RWPE2 (cell line): ENCODE measurements around the gene ALPP.
"Not testable (repeated sequence)": the region's sequence is repeated elsewhere in the genome, so short reads cannot be mapped to it uniquely, and the experiment has no call there.

Experiments
- ATAC-seq: fragments of 200-7000 bp; cut with Tn5 transposase; 3 replicates; pipeline ENCODE4 v1.9.1; 2021; ENCODE audit warnings: low read depth
- DNase-seq: peaks from one replicate; pipeline ENCODE4 v3.0.0-alpha.2; 2020; ENCODE audit warnings: low spot score
- H3K27ac ChIP-seq: fragments of 450-650 bp; 2 replicates; pipeline ENCODE4 v1.5.1; 2017; ENCODE audit warnings: mild to moderate bottlenecking; ENCODE audit not compliant: poor library complexity, severe bottlenecking
- H3K27me3 ChIP-seq: fragments of 250-450 bp; sonication (Bioruptor Pico); 2 replicates; pipeline ENCODE4 v1.5.1; 2021; ENCODE audit warnings: mild to moderate bottlenecking, moderate library complexity; ENCODE audit not compliant: insufficient read depth, poor library complexity, severe bottlenecking
- H3K36me3 ChIP-seq: fragments of 250-450 bp; sonication (Bioruptor Pico); 2 replicates; pipeline ENCODE4 v1.5.1; 2020; ENCODE audit warnings: low read depth, mild to moderate bottlenecking, moderate library complexity
- H3K4me1 ChIP-seq: fragments of 250-450 bp; sonication (Bioruptor Pico); 2 replicates; pipeline ENCODE4 v1.5.1; 2021; ENCODE audit warnings: mild to moderate bottlenecking, moderate library complexity; ENCODE audit not compliant: insufficient read depth, poor library complexity, severe bottlenecking
- H3K4me3 ChIP-seq: fragments of 250-450 bp; sonication (Bioruptor Pico); 2 replicates; pipeline ENCODE4 v1.5.1; 2021; ENCODE audit warnings: mild to moderate bottlenecking, moderate library complexity; ENCODE audit not compliant: severe bottlenecking
- H3K9me3 ChIP-seq: fragments of 250-450 bp; sonication (Bioruptor Pico); 2 replicates; pipeline ENCODE4 v1.5.1; 2021; ENCODE audit warnings: mild to moderate bottlenecking, moderate library complexity; ENCODE audit not compliant: severe bottlenecking
- CTCF ChIP-seq: fragments of 450-650 bp; IDR thresholded peaks from one replicate; pipeline ENCODE4 v1.5.1; 2017; ENCODE audit warnings: mild to moderate bottlenecking, moderate library complexity; ENCODE audit not compliant: poor library complexity, severe bottlenecking

ALPP gene

DNA sequence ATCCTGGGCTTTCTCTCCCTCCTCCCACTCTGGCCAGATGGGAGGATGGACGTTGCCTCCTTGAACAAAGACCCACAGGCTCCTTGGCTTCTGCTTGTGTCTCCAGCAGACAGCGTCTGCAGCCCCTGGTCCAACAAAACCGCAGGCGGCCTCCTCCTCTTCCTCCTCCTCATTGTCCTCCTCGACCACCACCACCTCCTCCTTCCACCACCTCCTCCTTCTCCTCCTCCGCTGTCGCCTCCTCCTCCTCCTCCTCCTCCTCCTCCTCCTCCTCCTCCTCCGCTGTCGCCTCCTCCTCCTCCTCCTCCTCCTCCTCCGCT, 45.7 kb upstream of the ALPP start:
- ATAC-seq, result no peak
- H3K4me3 ChIP-seq, result no peak overlapping the region
- H3K9me3 ChIP-seq, result no peaks in the 10 kb centered on the region
- no peak overlapping the region for H3K27ac ChIP-seq
- H3K4me1 ChIP-seq, result no peaks in the 10 kb centered on the region
- DNase-seq, result peak; percentile 34
- H3K36me3 ChIP-seq, result no peaks in the 10 kb centered on the region
- no peaks in the 10 kb centered on the region for H3K27me3 ChIP-seq
- TF ChIP-seq CTCF, result no peak

DNA sequence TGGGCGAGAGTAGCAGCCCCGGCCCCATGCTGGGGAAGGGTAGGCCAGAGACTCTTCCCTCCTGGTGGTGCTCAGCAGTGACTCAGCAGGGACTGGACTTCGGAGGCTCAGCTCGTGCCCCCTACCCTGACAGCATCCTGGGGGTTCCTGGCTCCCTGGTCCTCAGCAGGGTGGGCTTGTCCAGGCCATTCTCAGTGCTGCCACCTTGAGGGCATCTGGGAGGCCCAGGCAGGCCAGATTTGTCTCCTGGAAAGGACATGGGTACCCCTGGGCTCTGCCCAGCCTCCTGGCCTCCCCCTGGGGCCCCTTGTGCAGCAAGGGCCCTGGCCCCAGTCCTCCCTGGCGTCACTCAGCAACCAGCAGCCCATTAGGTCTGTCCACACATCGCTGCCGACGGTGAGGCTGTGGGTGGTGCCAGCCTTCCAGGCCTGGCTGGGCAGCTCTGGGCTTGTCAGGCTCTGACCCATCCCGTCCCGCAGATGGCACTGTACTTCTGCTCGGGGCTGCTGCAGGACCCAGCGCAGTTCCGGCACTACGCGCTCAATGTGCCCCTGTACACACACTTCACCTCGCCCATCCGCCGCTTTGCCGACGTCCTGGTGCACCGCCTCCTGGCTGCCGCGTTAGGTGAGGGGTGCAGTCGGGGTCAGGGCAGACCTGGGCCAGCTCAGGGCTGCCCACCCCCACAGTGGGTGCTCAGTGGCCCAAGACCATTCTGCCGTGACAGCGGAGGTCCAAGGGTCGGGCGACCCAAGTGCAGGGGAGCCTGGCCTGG, 45.0 kb upstream of the ALPP start:
- H3K36me3 ChIP-seq, result no peaks in the 10 kb centered on the region
- no peaks in the 10 kb centered on the region for H3K4me1 ChIP-seq
- H3K9me3 ChIP-seq, result no peaks in the 10 kb centered on the region
- DNase-seq, result peak; percentile 68
- ATAC-seq, result peak; percentile 81
- no peaks in the 10 kb centered on the region for H3K27me3 ChIP-seq
- no peak overlapping the region for H3K27ac ChIP-seq
- no peak overlapping the region for H3K4me3 ChIP-seq
- TF ChIP-seq CTCF, result peak; percentile 61

- not testable (repeated sequence) for H3K4me1 ChIP-seq, H3K27me3 ChIP-seq, H3K9me3 ChIP-seq, H3K36me3 ChIP-seq, H3K27ac ChIP-seq, H3K4me3 ChIP-seq, ATAC-seq
- peak; percentile 21 for DNase-seq
These were observed 44.2 kb upstream of the ALPP start for GRCh38 chr2:232334136-232334884.

- H3K4me1 ChIP-seq, H3K27me3 ChIP-seq, H3K4me3 ChIP-seq, ATAC-seq, H3K9me3 ChIP-seq, H3K36me3 ChIP-seq, H3K27ac ChIP-seq: not testable (repeated sequence)
- DNase-seq, result peak; percentile 4
These were observed 43.7 kb upstream of the ALPP start for GRCh38 chr2:232334885-232335205.

DNA sequence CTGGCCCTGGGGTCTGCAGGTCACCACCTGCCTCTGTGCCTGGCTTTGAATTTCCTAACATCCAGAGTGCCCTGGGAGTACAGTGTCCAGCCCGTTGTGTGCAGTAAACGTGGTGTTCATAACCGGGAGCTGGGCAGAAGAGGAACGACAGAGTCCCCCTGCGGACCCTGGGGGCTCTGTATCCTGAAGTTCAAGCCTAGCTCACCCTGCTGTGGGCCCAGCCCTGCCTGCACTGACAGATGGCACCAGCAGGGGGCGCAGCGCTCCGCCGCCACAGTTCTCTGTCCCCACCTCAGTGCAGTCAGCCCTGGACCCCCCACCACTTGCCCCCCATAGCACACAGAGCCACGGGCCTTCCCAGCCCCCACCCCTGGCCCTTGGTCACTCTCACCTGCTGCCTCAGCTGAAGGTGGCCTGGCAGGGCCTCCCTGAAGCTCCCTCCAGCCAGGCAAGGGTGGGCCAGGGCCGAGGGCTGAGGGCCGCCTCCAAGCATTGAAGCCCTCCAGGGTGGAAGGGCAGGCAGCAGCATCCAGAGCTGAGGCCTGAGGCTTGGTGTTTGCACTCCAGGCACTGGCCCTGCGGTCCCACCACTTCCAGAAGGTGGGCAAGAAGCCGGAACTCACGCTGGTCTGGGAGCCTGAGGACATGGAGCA, 43.2 kb upstream of the ALPP start:
- ATAC-seq, H3K9me3 ChIP-seq, H3K36me3 ChIP-seq, H3K4me3 ChIP-seq, H3K4me1 ChIP-seq, H3K27me3 ChIP-seq, H3K27ac ChIP-seq: not testable (repeated sequence)
- TF ChIP-seq CTCF, result peak; percentile 40
- DNase-seq, result peak; percentile 49
